NCI-H460 (cell line): ENCODE results near the gene ZBTB5. TPM values are rescaled to one million over a fixed set of nuclear protein-coding genes. Genes with fewer than 3 reads are reported as not detected.
"Not testable (repeated sequence)": the region's sequence is repeated elsewhere in the genome, so short reads cannot be mapped to it uniquely, and the experiment has no call there.

ENCODE experiments used
- DNase-seq: peaks from one replicate; pipeline ENCODE4 v3.0.0-alpha.2; 2016; ENCODE audit warnings: low read depth; ENCODE audit errors: extremely low read depth
- total RNA-seq: library from RNA; depleted of rRNA; stranded (reverse); fragments of >200 nt; shearing (Covaris generic); gene quantifications from 2 replicates; pipeline ENCODE4 v1.2.3, GENCODE V29; 2014

ZBTB5 gene
- total RNA-seq, 1 experiment from 2014 or later, result 8.7 TPM

GRCh38 chr9:37486616-37487548 lies 21.6 kb upstream of the ZBTB5 start:
- no peak for DNase-seq

DNA sequence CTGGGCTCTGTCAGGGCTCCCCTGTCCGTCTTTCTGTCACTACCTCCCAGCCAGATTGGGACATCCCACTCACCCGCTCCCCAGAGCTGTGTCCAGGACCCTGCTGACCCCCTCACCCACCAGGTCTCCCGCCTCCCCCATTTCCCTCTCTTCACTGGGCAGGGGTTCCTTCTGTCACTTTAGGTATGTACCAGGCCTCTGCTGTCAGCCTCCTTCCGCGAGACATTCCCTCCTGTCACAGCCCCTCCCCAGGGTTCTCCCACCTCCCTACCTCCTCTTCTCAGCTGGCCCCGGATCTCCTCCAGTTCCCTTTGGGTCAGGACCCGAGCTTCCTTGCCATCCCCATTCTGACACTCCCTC lies 21.0 kb upstream of the ZBTB5 start:
- DNase-seq, result no peak

GRCh38 chr9:37485389-37486255 lies 20.4 kb upstream of the ZBTB5 start, which contains the start of gene POLR1E:
Gene POLR1E (plus strand): TSS chr9:37485948. CDS start chr9:37486048, 100 bp downstream.
- peak; percentile 87 for DNase-seq

DNA sequence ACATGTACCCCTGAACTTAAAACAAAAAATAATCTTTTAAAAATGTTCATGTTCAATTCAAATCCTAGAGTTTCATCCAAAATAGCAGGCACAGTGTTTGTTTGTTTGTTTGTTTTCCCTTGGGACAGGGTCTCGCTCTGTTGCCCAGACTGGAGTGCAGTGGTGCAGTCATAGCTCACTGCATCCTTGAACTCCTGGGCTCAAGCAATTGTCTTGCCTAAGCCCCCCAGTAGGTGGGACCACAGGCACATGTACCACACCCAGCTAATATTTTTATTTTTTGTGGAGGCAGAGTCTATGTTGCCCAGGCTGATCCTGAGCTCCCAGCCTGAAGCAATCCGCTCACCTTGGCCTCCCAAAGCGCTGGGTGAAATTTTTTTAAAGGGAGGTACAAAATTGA lies 15.5 kb upstream of the ZBTB5 start:
- DNase-seq, result no peak

- DNase-seq, result not testable (repeated sequence)
Observed at GRCh38 chr9:37477987-37478619, 12.9 kb upstream of the ZBTB5 start.

DNA sequence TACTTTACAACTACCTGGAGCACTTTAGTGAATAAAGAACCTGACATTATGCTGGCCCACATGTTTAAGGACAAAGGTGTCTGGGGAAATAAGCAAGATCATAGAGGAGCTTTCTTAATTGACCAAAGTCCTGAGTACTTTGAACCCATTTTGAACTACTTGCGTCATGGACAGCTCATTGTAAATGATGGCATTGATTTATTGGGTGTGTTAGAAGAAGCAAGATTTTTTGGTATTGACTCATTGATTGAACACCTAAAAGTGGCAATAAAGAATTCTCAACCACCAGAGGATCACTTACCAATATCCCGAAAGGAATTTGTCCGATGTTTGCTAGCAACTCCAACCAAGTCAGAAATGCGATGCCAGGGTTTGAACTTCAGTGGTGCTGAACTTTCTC lies 12.2 kb upstream of the ZBTB5 start:
- DNase-seq, result not testable (repeated sequence)

GRCh38 chr9:37476930-37477329 lies 11.7 kb upstream of the ZBTB5 start:
- DNase-seq, result no peak

GRCh38 chr9:37474438-37474837 lies 9.2 kb upstream of the ZBTB5 start:
- no peak for DNase-seq

DNA sequence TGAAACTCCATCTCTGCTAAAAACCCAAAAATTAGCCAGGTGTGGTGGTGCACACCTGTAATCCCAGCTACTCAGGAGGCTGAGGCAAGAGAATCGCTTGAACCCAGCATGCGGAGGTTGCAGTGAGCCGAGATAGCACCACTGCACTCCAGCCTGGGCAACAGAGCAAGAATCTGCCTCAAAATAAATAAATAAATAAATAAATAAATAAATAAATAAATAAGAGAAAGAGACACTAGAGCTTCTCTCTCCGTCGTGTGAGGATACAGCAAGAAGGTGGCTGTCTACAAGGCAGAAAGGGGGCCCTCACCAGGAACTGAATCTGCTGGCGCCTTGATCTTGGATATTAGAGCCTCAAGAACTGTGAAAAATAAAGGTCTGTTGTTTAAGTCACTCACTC lies 8.7 kb upstream of the ZBTB5 start:
- DNase-seq, result not testable (repeated sequence)

DNA sequence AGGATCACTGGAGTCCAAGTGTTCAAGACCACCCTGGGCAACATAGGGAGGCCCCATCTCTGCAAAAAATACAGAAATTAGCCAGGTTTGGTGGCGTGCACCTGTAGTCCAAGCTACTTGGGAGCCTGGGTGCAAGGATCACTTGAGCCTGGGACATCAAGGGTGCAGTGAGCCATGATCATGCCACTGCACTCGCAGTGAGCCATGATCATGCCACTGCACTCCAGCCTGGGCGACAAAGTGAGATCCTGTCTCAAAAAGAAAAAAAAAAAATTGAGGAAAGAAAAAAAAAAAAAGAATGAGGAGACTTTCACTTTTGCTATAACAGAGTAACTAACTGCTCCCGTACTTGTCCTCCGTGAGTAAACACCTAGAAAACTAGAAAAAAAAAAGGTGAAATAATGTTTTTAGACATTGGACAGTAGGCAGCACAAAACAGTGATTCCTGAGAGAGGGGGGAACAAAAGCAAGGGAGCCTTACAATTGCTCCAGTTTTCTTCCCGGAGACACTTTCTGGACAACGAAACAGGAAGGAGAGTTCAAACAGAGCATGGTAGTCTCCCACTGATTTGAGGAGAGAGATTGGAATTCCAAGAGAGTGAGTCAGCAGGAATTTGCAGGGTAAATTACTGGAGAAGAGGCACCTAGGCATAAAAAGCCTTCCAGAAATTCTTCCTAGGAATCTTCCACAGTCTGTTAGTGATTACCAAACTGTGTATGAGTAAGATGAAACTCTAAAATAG lies 6.9 kb upstream of the ZBTB5 start:
- DNase-seq, result peak; percentile 83

DNA sequence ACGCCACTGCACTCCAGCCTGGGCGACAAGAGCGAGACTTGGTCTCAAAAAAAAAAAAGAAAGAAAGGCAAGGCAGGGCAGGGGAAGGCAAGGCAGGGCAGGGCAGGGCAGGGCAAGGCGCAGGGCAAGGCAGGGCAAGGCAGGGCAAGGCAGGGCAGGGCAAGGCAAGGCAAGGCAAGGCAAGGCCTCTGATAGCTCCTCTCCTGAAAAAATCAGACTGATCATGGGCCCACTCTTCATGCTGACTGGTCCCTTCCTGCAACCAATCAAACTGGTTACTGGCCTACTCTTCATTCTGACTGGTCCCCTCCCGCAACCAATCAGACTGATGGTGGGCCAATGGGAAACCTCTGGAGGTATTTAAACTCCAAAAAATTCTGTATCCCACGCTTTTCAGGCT lies 3.4 kb upstream of the ZBTB5 start:
- no peak for DNase-seq

DNA sequence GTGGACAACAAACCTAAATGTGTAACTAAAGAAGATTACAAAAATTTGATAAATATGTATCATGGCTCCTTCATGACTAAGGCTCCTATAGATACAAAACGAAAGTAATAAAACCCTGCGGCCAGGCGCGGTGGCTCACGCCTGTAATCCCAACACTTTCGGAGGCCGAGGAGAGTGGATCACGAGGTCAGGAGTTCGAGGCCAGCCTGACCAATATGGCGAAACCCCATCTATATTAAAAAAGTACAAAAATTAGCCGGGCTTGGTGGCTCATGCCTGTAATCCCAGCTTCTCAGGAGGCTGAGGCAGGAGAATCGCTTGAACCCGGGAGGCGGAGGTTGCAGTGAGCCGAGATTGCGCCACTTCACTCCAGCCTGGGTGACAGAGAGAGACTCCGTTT lies 2.3 kb upstream of the ZBTB5 start:
- DNase-seq, result not testable (repeated sequence)

DNA sequence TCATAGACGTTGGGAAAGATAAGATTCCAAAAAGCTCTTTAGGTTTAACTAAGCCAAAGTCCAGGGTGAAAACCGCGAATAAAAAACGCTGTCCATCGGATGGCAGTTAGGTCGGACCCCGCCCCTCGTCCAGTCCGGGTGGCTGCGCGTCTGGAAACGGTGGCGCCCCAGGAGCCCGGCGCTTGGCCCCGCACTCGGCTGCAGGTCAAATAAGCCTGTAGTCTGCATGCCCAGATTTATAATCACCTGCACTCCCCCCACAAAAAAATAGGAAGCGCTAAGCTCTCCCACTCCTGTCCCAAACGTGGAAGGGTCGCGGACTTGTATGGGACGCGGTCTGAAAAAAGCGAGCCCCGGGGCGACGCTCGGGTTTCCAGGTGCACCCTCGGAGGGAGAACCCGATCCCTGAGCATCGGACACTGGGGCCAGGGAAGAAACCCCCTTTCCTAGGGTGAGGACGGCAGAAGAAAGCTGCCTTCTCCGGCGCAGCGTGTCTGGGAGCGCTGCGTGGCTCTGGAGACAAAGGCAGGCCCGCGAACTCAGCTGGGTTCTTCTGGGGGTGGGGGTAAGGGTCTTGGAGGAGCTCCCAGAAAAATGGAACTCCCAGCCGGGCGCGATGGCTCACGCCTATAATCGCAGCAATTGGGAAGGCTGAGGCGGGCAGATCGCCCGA lies 923 bp upstream of the ZBTB5 start:
- DNase-seq, result peak; percentile 80

GRCh38 chr9:37464426-37465248 lies 613 bp downstream of the ZBTB5 start:
- peak; percentile 32 for DNase-seq

GRCh38 chr9:37464006-37464405 lies 1.2 kb downstream of the ZBTB5 start:
- no peak for DNase-seq

GRCh38 chr9:37456817-37457216 lies 8.4 kb downstream of the ZBTB5 start:
- no peak for DNase-seq

GRCh38 chr9:37455884-37456647 lies 9.2 kb downstream of the ZBTB5 start:
- no peak for DNase-seq

GRCh38 chr9:37454238-37454637 lies 11.0 kb downstream of the ZBTB5 start:
- DNase-seq, result no peak
